K562 (cell line): ENCODE data around the gene ST6GALNAC6. TPM values are rescaled to one million over a fixed set of nuclear protein-coding genes. Genes with fewer than 3 reads are reported as not detected.

Experiments used
- CXXC5 ChIP-seq: fragments of 250-450 bp; sonication (Bioruptor Pico); IDR thresholded peaks from 2 replicates; pipeline ENCODE4 v1.8.0; 2022; ENCODE audit warnings: inconsistent platforms, mild to moderate bottlenecking, moderate library complexity
- ERF ChIP-seq: fragments of 450-650 bp; formaldehyde crosslinking; IDR thresholded peaks from 2 replicates; pipeline ENCODE4 v1.4.0; 2020; ENCODE audit warnings: mild to moderate bottlenecking, mixed read lengths
- FOXJ2 ChIP-seq: fragments of 200-800 bp; sonication (Bioruptor generic); IDR thresholded peaks from 2 replicates; pipeline ENCODE4 v1.6.1; 2016; ENCODE audit warnings: missing genetic modification characterization, missing compliant biosample characterization
- HCFC1 ChIP-seq: IDR thresholded peaks from 2 replicates; pipeline ENCODE4 v1.6.1; 2012; ENCODE audit warnings: low read depth, low read length, improper control_type of control experiment
- HNRNPH1 ChIP-seq: fragments of 200-400 bp; formaldehyde crosslinking; optimal IDR thresholded peaks from 2 replicates; pipeline ENCODE3; 2017; ENCODE audit warnings: low read depth, mild to moderate bottlenecking, low read length, moderate library complexity
- PCBP1 ChIP-seq: fragments of 200-400 bp; formaldehyde crosslinking; IDR thresholded peaks from 2 replicates; pipeline ENCODE4 v1.6.1; 2018; ENCODE audit warnings: mild to moderate bottlenecking, low read depth, low read length; ENCODE audit not compliant: poor library complexity, severe bottlenecking
- PTBP1 ChIP-seq: fragments of 200-400 bp; formaldehyde crosslinking; IDR thresholded peaks from 2 replicates; pipeline ENCODE4 v1.6.1; 2017; ENCODE audit warnings: low read depth, low read length
- ZBTB33 ChIP-seq: sonication (generic); formaldehyde crosslinking; IDR thresholded peaks from 2 replicates; pipeline ENCODE4 v1.8.1; 2023; ENCODE audit warnings: mild to moderate bottlenecking, missing genetic modification reagents
- ZNF197 ChIP-seq: fragments of 200-800 bp; sonication (Bioruptor generic); IDR thresholded peaks from 2 replicates; pipeline ENCODE4 v1.6.1; 2016; ENCODE audit warnings: low read depth, missing genetic modification characterization, missing compliant biosample characterization
- ZNF23 ChIP-seq: fragments of 250-450 bp; sonication (Bioruptor Pico); IDR thresholded peaks from 2 replicates; pipeline ENCODE4 v1.4.0; 2020; ENCODE audit warnings: mild to moderate bottlenecking
- ZNF318 ChIP-seq, 2 experiments: fragments of 450-650 bp; IDR thresholded peaks; 2 replicates each; pipeline ENCODE4 v1.6.1; 2016; ENCODE audit warnings: mild to moderate bottlenecking in 2 of 2, borderline replicate concordance in 1 of 2, low read depth in 1 of 2, moderate library complexity in 1 of 2
- polyA plus RNA-seq, 8 experiments: library from polyadenylated mRNA; depleted of rRNA in 4 of 8; stranded (reverse) in 5 of 8; unstranded in 3 of 8; fragments of >200 nt; fragmentation: Nextera tagmentation in 2 of 8; fragmentation: Illumina TruSeq in 1 of 8; extraction: Ambion mirVana in 2 of 8; extraction: Trizol in 1 of 8; gene quantifications; 2 replicates each; pipeline versions ENCODE4 v1.2.1 to v1.2.3, GENCODE V29; 2011 to 2014; ENCODE audit warnings: inconsistent platforms in 1 of 8, missing spikeins in 1 of 8
- total RNA-seq, 7 experiments: library from RNA; depleted of rRNA in 6 of 7; stranded (reverse); fragments of >200 nt in 6 of 7; fragmentation: Illumina TruSeq in 2 of 7; extraction: Trizol in 2 of 7; gene quantifications; 2 replicates each; pipeline versions ENCODE4 v1.2.1 to v1.2.3, GENCODE V29; 2011 to 2021; ENCODE audit warnings: low replicate concordance in 1 of 7
- TF ChIP-seq, protein P1 (sequence below): sonication (generic); formaldehyde crosslinking; IDR thresholded peaks from 2 replicates; pipeline ENCODE4 v1.8.0; 2022; ENCODE audit warnings: mild to moderate bottlenecking, missing genetic modification reagents
- TF ChIP-seq, protein P2 (sequence below): fragments of 250-450 bp; sonication (Bioruptor Pico); IDR thresholded peaks from 2 replicates; pipeline ENCODE4 v1.8.0; 2021; ENCODE audit warnings: borderline replicate concordance, mild to moderate bottlenecking, moderate library complexity; ENCODE audit not compliant: poor library complexity, severe bottlenecking

The ST6GALNAC6 gene
- total and polyA plus RNA-seq, 9 of the 15 experiments (the other 6 are each of a cell fraction or from before 2014, with no cell fraction given) = 0.13 to 23.0 (median 14.5) TPM

DNA sequence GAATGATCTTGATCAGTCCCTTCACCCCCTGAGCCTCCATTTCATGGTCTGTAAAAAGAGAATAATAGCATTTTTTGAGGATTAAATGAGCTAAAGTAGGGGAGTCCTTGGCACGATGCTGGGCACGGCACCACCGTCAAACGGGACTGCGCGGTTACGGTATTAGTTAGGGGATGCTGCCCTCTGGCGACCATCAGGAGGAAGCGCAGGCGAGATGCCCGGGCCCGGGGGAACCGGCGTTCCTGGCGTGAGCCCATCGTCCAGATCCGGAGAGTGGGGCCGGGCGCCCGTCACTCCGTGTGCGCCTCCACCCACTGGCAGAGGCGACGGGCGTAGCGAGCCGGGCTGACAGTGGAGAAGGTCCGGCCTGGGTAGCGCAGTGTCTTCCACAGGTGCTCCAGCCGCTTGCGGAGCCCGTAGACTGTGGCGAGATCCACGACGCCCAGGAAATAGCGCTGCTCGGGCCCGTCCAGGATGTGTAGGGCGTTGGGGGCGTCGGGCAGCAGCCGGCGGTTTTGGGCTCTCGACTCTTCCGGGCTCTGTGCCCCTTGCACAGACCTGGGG is 22.2 kb upstream of the ST6GALNAC6 start (continued):
- TF ChIP-seq ZNF318 (IDR thresholded peaks at IDR 0.05; ENCODE audit: borderline replicate concordance in 1 of 2, low read depth in 1 of 2) = no peak
- peak; percentile 47; the same call in 1 of the 2 replicates for TF ChIP-seq CXXC5
- no peak for TF ChIP-seq FOXJ2 (tag)
- TF ChIP-seq PTBP1 = no peak
- TF ChIP-seq ZNF197 (CRISPR knock-in tag) = no peak
- TF ChIP-seq HCFC1 = no peak
- TF ChIP-seq, protein P1, sequence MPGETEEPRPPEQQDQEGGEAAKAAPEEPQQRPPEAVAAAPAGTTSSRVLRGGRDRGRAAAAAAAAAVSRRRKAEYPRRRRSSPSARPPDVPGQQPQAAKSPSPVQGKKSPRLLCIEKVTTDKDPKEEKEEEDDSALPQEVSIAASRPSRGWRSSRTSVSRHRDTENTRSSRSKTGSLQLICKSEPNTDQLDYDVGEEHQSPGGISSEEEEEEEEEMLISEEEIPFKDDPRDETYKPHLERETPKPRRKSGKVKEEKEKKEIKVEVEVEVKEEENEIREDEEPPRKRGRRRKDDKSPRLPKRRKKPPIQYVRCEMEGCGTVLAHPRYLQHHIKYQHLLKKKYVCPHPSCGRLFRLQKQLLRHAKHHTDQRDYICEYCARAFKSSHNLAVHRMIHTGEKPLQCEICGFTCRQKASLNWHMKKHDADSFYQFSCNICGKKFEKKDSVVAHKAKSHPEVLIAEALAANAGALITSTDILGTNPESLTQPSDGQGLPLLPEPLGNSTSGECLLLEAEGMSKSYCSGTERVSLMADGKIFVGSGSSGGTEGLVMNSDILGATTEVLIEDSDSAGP = 0 out of 2 replicates have a peak, but pooled peaks have one; percentile 32
- TF ChIP-seq PCBP1 = peak; percentile 73
- TF ChIP-seq ERF (CRISPR knock-in tag) = no peak
- TF ChIP-seq ZNF23 = no peak
- no peak for TF ChIP-seq HNRNPH1
- TF ChIP-seq, protein P2, sequence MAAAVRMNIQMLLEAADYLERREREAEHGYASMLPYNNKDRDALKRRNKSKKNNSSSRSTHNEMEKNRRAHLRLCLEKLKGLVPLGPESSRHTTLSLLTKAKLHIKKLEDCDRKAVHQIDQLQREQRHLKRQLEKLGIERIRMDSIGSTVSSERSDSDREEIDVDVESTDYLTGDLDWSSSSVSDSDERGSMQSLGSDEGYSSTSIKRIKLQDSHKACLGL = no peak
- TF ChIP-seq ZBTB33 (CRISPR knock-in tag) = peak; percentile 87
